Panc1 (cell line): Measurements from ENCODE around the gene IFI6.

Experiments
- POLR2AphosphoS5 ChIP-seq: IDR thresholded peaks from 2 replicates; pipeline ENCODE4 v1.6.1; 2012; ENCODE audit warnings: mild to moderate bottlenecking, low read depth, low read length, moderate library complexity
- SIN3A ChIP-seq: IDR thresholded peaks from 2 replicates; pipeline ENCODE4 v1.6.1; 2012; ENCODE audit warnings: low read depth, mild to moderate bottlenecking, low read length, moderate library complexity, borderline replicate concordance; ENCODE audit not compliant: insufficient read depth
- TCF7L2 ChIP-seq: IDR thresholded peaks from 2 replicates; pipeline ENCODE4 v1.6.1; 2011; ENCODE audit warnings: mild to moderate bottlenecking, low read depth, low read length, inconsistent platforms
- TF ChIP-seq, protein P1 (sequence below): fragments of 450-650 bp; IDR thresholded peaks from 2 replicates; pipeline ENCODE4 v1.5.1; 2017; ENCODE audit warnings: mild to moderate bottlenecking
- TF ChIP-seq, protein P2 (sequence below), 2 experiments: IDR thresholded peaks; 2 replicates each; pipeline ENCODE4 v1.6.1; 2011 to 2012; ENCODE audit warnings: low read depth in 2 of 2, control low read depth in 1 of 2, low read length in 1 of 2, mild to moderate bottlenecking in 1 of 2, moderate library complexity in 1 of 2; ENCODE audit not compliant: insufficient read depth in 1 of 2

DNA sequence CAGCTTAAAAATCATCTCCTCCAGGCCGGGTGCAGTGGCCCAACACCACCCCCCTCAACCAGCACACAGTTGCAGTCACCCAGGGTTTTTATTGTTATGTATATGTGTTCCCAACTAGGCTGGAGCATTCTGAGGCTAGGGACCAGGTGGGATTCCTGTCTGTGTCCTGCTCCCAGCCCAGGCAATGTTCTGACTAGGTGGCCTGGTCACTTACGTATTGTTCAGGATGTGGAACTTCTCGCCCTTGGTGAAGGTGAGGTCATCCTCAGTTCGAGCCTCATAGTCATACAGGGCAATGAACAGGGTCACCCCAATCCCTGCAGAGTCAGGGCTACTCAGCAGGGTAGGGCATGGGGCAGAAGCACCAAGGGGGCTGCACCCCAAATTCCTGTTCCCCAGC lies 49.2 kb downstream of the IFI6 start:
- TF ChIP-seq, protein P1, sequence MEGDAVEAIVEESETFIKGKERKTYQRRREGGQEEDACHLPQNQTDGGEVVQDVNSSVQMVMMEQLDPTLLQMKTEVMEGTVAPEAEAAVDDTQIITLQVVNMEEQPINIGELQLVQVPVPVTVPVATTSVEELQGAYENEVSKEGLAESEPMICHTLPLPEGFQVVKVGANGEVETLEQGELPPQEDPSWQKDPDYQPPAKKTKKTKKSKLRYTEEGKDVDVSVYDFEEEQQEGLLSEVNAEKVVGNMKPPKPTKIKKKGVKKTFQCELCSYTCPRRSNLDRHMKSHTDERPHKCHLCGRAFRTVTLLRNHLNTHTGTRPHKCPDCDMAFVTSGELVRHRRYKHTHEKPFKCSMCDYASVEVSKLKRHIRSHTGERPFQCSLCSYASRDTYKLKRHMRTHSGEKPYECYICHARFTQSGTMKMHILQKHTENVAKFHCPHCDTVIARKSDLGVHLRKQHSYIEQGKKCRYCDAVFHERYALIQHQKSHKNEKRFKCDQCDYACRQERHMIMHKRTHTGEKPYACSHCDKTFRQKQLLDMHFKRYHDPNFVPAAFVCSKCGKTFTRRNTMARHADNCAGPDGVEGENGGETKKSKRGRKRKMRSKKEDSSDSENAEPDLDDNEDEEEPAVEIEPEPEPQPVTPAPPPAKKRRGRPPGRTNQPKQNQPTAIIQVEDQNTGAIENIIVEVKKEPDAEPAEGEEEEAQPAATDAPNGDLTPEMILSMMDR: no peak
- no peak for TF ChIP-seq POLR2AphosphoS5
- TF ChIP-seq TCF7L2: no peak
- TF ChIP-seq SIN3A: no peak
- TF ChIP-seq, protein P2, sequence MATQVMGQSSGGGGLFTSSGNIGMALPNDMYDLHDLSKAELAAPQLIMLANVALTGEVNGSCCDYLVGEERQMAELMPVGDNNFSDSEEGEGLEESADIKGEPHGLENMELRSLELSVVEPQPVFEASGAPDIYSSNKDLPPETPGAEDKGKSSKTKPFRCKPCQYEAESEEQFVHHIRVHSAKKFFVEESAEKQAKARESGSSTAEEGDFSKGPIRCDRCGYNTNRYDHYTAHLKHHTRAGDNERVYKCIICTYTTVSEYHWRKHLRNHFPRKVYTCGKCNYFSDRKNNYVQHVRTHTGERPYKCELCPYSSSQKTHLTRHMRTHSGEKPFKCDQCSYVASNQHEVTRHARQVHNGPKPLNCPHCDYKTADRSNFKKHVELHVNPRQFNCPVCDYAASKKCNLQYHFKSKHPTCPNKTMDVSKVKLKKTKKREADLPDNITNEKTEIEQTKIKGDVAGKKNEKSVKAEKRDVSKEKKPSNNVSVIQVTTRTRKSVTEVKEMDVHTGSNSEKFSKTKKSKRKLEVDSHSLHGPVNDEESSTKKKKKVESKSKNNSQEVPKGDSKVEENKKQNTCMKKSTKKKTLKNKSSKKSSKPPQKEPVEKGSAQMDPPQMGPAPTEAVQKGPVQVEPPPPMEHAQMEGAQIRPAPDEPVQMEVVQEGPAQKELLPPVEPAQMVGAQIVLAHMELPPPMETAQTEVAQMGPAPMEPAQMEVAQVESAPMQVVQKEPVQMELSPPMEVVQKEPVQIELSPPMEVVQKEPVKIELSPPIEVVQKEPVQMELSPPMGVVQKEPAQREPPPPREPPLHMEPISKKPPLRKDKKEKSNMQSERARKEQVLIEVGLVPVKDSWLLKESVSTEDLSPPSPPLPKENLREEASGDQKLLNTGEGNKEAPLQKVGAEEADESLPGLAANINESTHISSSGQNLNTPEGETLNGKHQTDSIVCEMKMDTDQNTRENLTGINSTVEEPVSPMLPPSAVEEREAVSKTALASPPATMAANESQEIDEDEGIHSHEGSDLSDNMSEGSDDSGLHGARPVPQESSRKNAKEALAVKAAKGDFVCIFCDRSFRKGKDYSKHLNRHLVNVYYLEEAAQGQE (IDR thresholded peaks at IDR 0.05; ENCODE audit: insufficient read depth in 1 of 2, low read depth in 2 of 2, low read length in 1 of 2): no peak
